Keratinocyte (primary cell): ENCODE measurements around the gene PCSK2. TPM values are rescaled to one million over a fixed set of nuclear protein-coding genes. Genes with fewer than 3 reads are reported as not detected.

Experiments used
- DNase-seq: peaks from one replicate; pipeline ENCODE4 v3.0.0-alpha.2; 2011; ENCODE audit warnings: low read depth, missing footprints, low spot score
- FAIRE-seq: peaks from 2 replicates; lab custom pipeline; 2011; peaks lifted over from hg19 to GRCh38; lab: Jason Lieb, UNC
- H2AFZ ChIP-seq: 2 replicates; pipeline ENCODE4 v1.6.0; 2012; ENCODE audit warnings: low read length, control low read depth, inconsistent platforms; ENCODE audit not compliant: control insufficient read depth
- H3K27ac ChIP-seq: 2 replicates; pipeline ENCODE4 v1.5.1; 2011; ENCODE audit warnings: low read length; ENCODE audit not compliant: control insufficient read depth, insufficient read depth
- H3K27me3 ChIP-seq: 3 replicates; pipeline ENCODE4 v1.6.0; 2011; ENCODE audit warnings: low read length; ENCODE audit not compliant: control insufficient read depth, insufficient read depth; ENCODE audit errors: extremely low read depth
- H3K36me3 ChIP-seq, 2 experiments: 2 replicates in 1 of 2; 3 replicates in 1 of 2; pipeline ENCODE4 v1.5.1; 2011; ENCODE audit warnings: low read length in 2 of 2, mild to moderate bottlenecking in 1 of 2; ENCODE audit not compliant: control insufficient read depth in 2 of 2, insufficient read depth in 2 of 2; ENCODE audit errors: extremely low read depth in 1 of 2
- H3K4me1 ChIP-seq: 3 replicates; pipeline ENCODE4 v1.5.1; 2011; ENCODE audit warnings: low read length; ENCODE audit not compliant: control insufficient read depth, insufficient read depth; ENCODE audit errors: extremely low read depth
- H3K4me2 ChIP-seq: 3 replicates; pipeline ENCODE4 v1.6.0; 2011; ENCODE audit warnings: low read depth, low read length; ENCODE audit not compliant: control insufficient read depth, insufficient read depth; ENCODE audit errors: extremely low read depth
- H3K4me3 ChIP-seq, 3 experiments: fragments of 200-600 bp in 1 of 3; sonication (generic) in 1 of 3; 2 replicates in 2 of 3; 3 replicates in 1 of 3; pipeline ENCODE4 v1.5.1; 2011 to 2016; ENCODE audit warnings: low read length in 3 of 3, mild to moderate bottlenecking in 3 of 3, control low read depth in 2 of 3, inconsistent platforms in 1 of 3, low read depth in 1 of 3, mixed read lengths in 1 of 3, mixed run types in 1 of 3, moderate library complexity in 1 of 3; ENCODE audit not compliant: control insufficient read depth in 2 of 3, insufficient read depth in 2 of 3; ENCODE audit errors: extremely low read depth in 1 of 3
- H3K79me2 ChIP-seq: 2 replicates; pipeline ENCODE4 v1.6.0; 2012; ENCODE audit warnings: low read length; ENCODE audit not compliant: control insufficient read depth, insufficient read depth
- H3K9ac ChIP-seq: 3 replicates; pipeline ENCODE4 v1.6.0; 2011; ENCODE audit warnings: low read length; ENCODE audit not compliant: control insufficient read depth, insufficient read depth; ENCODE audit errors: extremely low read depth
- H3K9me1 ChIP-seq: 3 replicates; pipeline ENCODE4 v1.6.0; 2011; ENCODE audit warnings: low read length; ENCODE audit not compliant: control insufficient read depth, insufficient read depth; ENCODE audit errors: extremely low read depth
- H3K9me3 ChIP-seq: 2 replicates; pipeline ENCODE4 v1.5.1; 2012; ENCODE audit warnings: low read depth, low read length; ENCODE audit not compliant: control insufficient read depth
- H4K20me1 ChIP-seq: 3 replicates; pipeline ENCODE4 v1.6.0; 2011; ENCODE audit warnings: low read length; ENCODE audit not compliant: control insufficient read depth, insufficient read depth; ENCODE audit errors: extremely low read depth
- CTCF ChIP-seq, 3 experiments: IDR thresholded peaks in 1 of 3; conservative IDR thresholded peaks in 1 of 3; optimal IDR thresholded peaks in 1 of 3; 2 replicates in 2 of 3; 3 replicates in 1 of 3; pipeline versions ENCODE3 to v1.5.1; 2011; ENCODE audit warnings: low read length in 3 of 3, mild to moderate bottlenecking in 3 of 3, moderate library complexity in 2 of 3, control low read depth in 1 of 3, inconsistent platforms in 1 of 3; ENCODE audit not compliant: insufficient read depth in 2 of 3; ENCODE audit errors: extremely low read depth in 1 of 3
- EZH2 ChIP-seq: IDR thresholded peaks from one replicate; pipeline ENCODE4 v1.6.1; 2012; ENCODE audit warnings: inconsistent platforms, mild to moderate bottlenecking, low read length, moderate library complexity
- dilution Hi-C: fragments of 300-500 bp; cut with MboI; formaldehyde crosslinking; loops from one replicate; pipeline ENCODE4 v1.7.0; 2020; ENCODE audit warnings: low sequenced_read_pairs; ENCODE audit not compliant: extremely low pct_ligation_motif_present
- polyA plus RNA-seq, 5 experiments: library from polyadenylated mRNA; depleted of rRNA in 3 of 5; stranded (reverse) in 3 of 5; stranded (forward) in 1 of 5; unstranded in 1 of 5; fragments of >200 nt; gene quantifications; 1 replicate in 1 of 5; 2 replicates in 3 of 5; 3 replicates in 1 of 5; pipeline versions ENCODE4 v1.2.1 to v1.2.3, GENCODE V29; 2011 to 2012; ENCODE audit warnings: missing spikeins in 2 of 5, low read depth in 1 of 5, low replicate concordance in 1 of 5

PCSK2 gene
- polyA plus RNA-seq, 1 donor (not counting 4 experiments of a cell fraction or from before 2014, with no cell fraction given), result not detected

GRCh38 chr20:17441745-17442144, 214.9 kb downstream of the PCSK2 start:
- Histone ChIP-seq H3K9me1 (no peaks in the 10 kb centered on the region), H3K27me3 (peaks cover 5% of the 10 kb centered on the region), H3K9me3 (no peaks in the 10 kb centered on the region), H3K27ac (no peak overlapping the region), H2AFZ (no peak overlapping the region), H3K4me1 (no peaks in the 10 kb centered on the region), H3K79me2 (no peaks in the 10 kb centered on the region), H4K20me1 (no peaks in the 10 kb centered on the region), H3K36me3 (no peaks in the 10 kb centered on the region), H3K4me2 (no peak overlapping the region), H3K4me3 (no peak overlapping the region), H3K9ac (no peak overlapping the region)
- DNase-seq (no peak), FAIRE-seq (no peak)
- dilution Hi-C loops, result loop anchor here (25.0 kb wide), 1 partner anchor 629 kb away; no protein-coding TSS in a partner anchor
- no peak for TF ChIP-seq EZH2

DNA sequence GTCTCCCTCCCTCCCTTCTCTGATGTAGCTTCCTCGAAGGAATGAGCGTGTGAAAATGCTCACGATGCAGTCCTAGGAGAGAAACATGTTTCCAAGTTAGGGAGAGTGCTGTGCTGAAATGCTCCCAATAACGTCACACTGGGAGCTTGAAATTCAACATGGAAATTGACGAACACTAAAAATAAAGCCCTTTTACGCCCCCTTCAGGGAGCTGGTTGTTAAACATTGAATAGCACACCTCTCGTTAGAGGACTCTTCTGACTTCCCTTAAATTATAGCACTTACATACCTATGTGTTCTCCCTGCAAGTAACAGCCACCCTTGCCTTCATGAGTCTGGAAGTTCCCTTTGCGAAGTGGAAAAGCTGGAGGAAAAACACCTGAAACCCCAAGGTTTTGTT, 215.7 kb downstream of the PCSK2 start:
- FAIRE-seq, result no peak

More for the DNA sequence above, 215.7 kb downstream of the PCSK2 start:
- Histone ChIP-seq H3K9me3 (no peaks in the 10 kb centered on the region), H3K27me3 (peaks cover 5% of the 10 kb centered on the region), H3K9me1 (no peaks in the 10 kb centered on the region), H3K79me2 (no peaks in the 10 kb centered on the region), H3K4me1 (no peaks in the 10 kb centered on the region), H3K4me2 (no peak overlapping the region), H3K4me3 (no peak overlapping the region), H3K36me3 (no peaks in the 10 kb centered on the region), H4K20me1 (no peaks in the 10 kb centered on the region), H3K9ac (no peak overlapping the region), H3K27ac (no peak overlapping the region), H2AFZ (no peak overlapping the region)
- DNase-seq, result no peak
- dilution Hi-C loops, result loop anchor here (25.0 kb wide), 1 partner anchor 630 kb away; no protein-coding TSS in a partner anchor
- TF ChIP-seq CTCF (optimal IDR thresholded peaks at IDR 0.05 in 1 of 3, IDR thresholded peaks at IDR 0.05 in 1 of 3, conservative IDR thresholded peaks at IDR 0.05 in 1 of 3; ENCODE audit: extremely low read depth in 1 of 3, insufficient read depth in 2 of 3, low read length in 3 of 3) (peak in 2 of 3 experiments; percentile 11 to 21), EZH2 (no peak)
